H1 (cell line): ENCODE results near the gene DAPK1. TPM values are rescaled to one million over a fixed set of nuclear protein-coding genes. Genes with fewer than 3 reads are reported as not detected.

Experiments used
- CTCF ChIA-PET: fragments of 300-600 bp; sonication (Branson Sonifier 250); formaldehyde crosslinking; loops from one replicate; lab custom pipeline; 2021; ENCODE audit not compliant: partially characterized antibody; lab: Charles Lee
- POLR2A ChIA-PET: fragments of 300-600 bp; sonication (Branson Sonifier 250); formaldehyde crosslinking; loops from one replicate; lab custom pipeline; 2021; ENCODE audit warnings: inconsistent platforms; ENCODE audit not compliant: partially characterized antibody; lab: Charles Lee
- DNase-seq, 2 experiments: peaks; one replicate each; pipeline versions ENCODE4 v3.0.0 to v3.0.0-alpha.2; 2010 to 2022; ENCODE audit warnings: low spot score in 2 of 2, low read depth in 1 of 2, mixed read lengths in 1 of 2
- FAIRE-seq: peaks from 2 replicates; lab custom pipeline; 2011; peaks lifted over from hg19 to GRCh38; lab: Jason Lieb, UNC
- H2AFZ ChIP-seq: 2 replicates; pipeline ENCODE4 v1.8.1; 2012; ENCODE audit warnings: low read length, inconsistent platforms
- H2AK5ac ChIP-seq: 2 replicates; pipeline ENCODE4 v1.6.1; 2013; ENCODE audit warnings: low read depth, low read length
- H2BK120ac ChIP-seq: replicated peaks from 2 replicates; pipeline ENCODE3; 2013; ENCODE audit warnings: low read depth, low read length, inconsistent platforms
- H2BK12ac ChIP-seq: 2 replicates; pipeline ENCODE4 v1.6.1; 2013; ENCODE audit warnings: low read depth, low read length
- H2BK15ac ChIP-seq: 2 replicates; pipeline ENCODE4 v1.6.1; 2013; ENCODE audit warnings: low read length
- H2BK20ac ChIP-seq: 2 replicates; pipeline ENCODE4 v1.6.1; 2013; ENCODE audit warnings: low read length
- H2BK5ac ChIP-seq: 2 replicates; pipeline ENCODE4 v1.6.1; 2013; ENCODE audit warnings: low read depth, low read length
- H3K14ac ChIP-seq: 2 replicates; pipeline ENCODE4 v1.6.1; 2013; ENCODE audit warnings: inconsistent platforms; ENCODE audit not compliant: insufficient read length
- H3K18ac ChIP-seq: 2 replicates; pipeline ENCODE4 v1.6.1; 2013; ENCODE audit warnings: low read length; ENCODE audit errors: extremely low read depth
- H3K23ac ChIP-seq: 2 replicates; pipeline ENCODE4 v1.6.1; 2013; ENCODE audit warnings: inconsistent platforms; ENCODE audit not compliant: insufficient read length
- H3K23me2 ChIP-seq: 2 replicates; pipeline ENCODE4 v1.6.1; 2013; ENCODE audit warnings: low read depth, low read length
- H3K27ac ChIP-seq: 2 replicates; pipeline ENCODE4 v1.6.1; 2011; ENCODE audit warnings: low read depth, low read length, inconsistent platforms
- H3K27me3 ChIP-seq, 4 experiments: replicated peaks in 1 of 4; 1 replicate in 1 of 4; 2 replicates in 3 of 4; pipeline versions ENCODE4 v1.6.1 to v1.8.1; 2011 to 2013; ENCODE audit warnings: low read length in 3 of 4, mild to moderate bottlenecking in 3 of 4, inconsistent platforms in 2 of 4, mixed read lengths in 2 of 4, moderate library complexity in 1 of 4; ENCODE audit not compliant: control insufficient read depth in 3 of 4, insufficient read depth in 3 of 4; ENCODE audit errors: extremely low read depth in 1 of 4
- H3K36me3 ChIP-seq, 4 experiments: 2 replicates each; pipeline versions ENCODE4 v1.6.1 to v1.8.1; 2011 to 2013; ENCODE audit warnings: mild to moderate bottlenecking in 4 of 4, low read length in 3 of 4, moderate library complexity in 2 of 4, control low read depth in 1 of 4, inconsistent platforms in 1 of 4; ENCODE audit not compliant: insufficient read depth in 4 of 4, control insufficient read depth in 2 of 4
- H3K4ac ChIP-seq: replicated peaks from 2 replicates; pipeline ENCODE3; 2013; ENCODE audit warnings: low read length, low read depth, mixed read lengths, inconsistent platforms; ENCODE audit not compliant: insufficient read length
- H3K4me1 ChIP-seq, 4 experiments: replicated peaks in 1 of 4; 1 replicate in 1 of 4; 2 replicates in 3 of 4; pipeline versions ENCODE4 v1.6.1 to v1.8.1; 2011 to 2013; ENCODE audit warnings: low read length in 3 of 4, inconsistent platforms in 2 of 4, mixed read lengths in 1 of 4; ENCODE audit not compliant: insufficient read depth in 4 of 4, control insufficient read depth in 3 of 4
- H3K4me2 ChIP-seq, 2 experiments: 2 replicates each; pipeline versions ENCODE4 v1.6.1 to v1.8.1; 2011 to 2013; ENCODE audit warnings: low read depth in 2 of 2, low read length in 2 of 2, control low read depth in 1 of 2, inconsistent platforms in 1 of 2, mild to moderate bottlenecking in 1 of 2; ENCODE audit not compliant: insufficient read depth in 1 of 2
- H3K4me3 ChIP-seq, 4 experiments: fragments of 200-600, 300-600 bp in 1 of 4; sonication (generic), shearing (Covaris generic), sonication (Bioruptor Twin) in 1 of 4; 2 replicates each; pipeline versions ENCODE4 v1.5.1 to v1.8.1; 2011 to 2016; ENCODE audit warnings: low read length in 4 of 4, low read depth in 3 of 4, control low read depth in 2 of 4, inconsistent platforms in 2 of 4, mild to moderate bottlenecking in 2 of 4, mixed read lengths in 1 of 4, moderate library complexity in 1 of 4; ENCODE audit not compliant: insufficient read depth in 2 of 4; ENCODE audit errors: extremely low read depth in 1 of 4
- H3K56ac ChIP-seq: replicated peaks from 2 replicates; pipeline ENCODE3; 2013; ENCODE audit warnings: low read depth, mild to moderate bottlenecking, mixed read lengths, low read length, inconsistent platforms; ENCODE audit not compliant: insufficient read length
- H3K79me1 ChIP-seq: 2 replicates; pipeline ENCODE4 v1.6.1; 2013; ENCODE audit warnings: low read depth, low read length, control low read depth
- H3K79me2 ChIP-seq, 2 experiments: 2 replicates each; pipeline versions ENCODE4 v1.6.1 to v1.8.1; 2012 to 2013; ENCODE audit warnings: low read length in 2 of 2, mild to moderate bottlenecking in 2 of 2, inconsistent platforms in 1 of 2; ENCODE audit not compliant: insufficient read depth in 2 of 2, control insufficient read depth in 1 of 2
- H3K9ac ChIP-seq, 4 experiments: replicated peaks in 1 of 4; 1 replicate in 1 of 4; 2 replicates in 3 of 4; pipeline versions ENCODE4 v1.6.1 to v1.8.1; 2011 to 2013; ENCODE audit warnings: low read depth in 3 of 4, low read length in 3 of 4, control low read depth in 2 of 4, mild to moderate bottlenecking in 2 of 4, moderate library complexity in 2 of 4, inconsistent platforms in 1 of 4; ENCODE audit errors: extremely low read depth in 1 of 4
- H3K9me3 ChIP-seq, 2 experiments: 2 replicates each; pipeline versions ENCODE4 v1.6.1 to v1.8.1; 2012 to 2013; ENCODE audit warnings: mild to moderate bottlenecking in 2 of 2, moderate library complexity in 2 of 2, control low read depth in 1 of 2, inconsistent platforms in 1 of 2, low read depth in 1 of 2, low read length in 1 of 2, mixed read lengths in 1 of 2; ENCODE audit not compliant: insufficient read depth in 2 of 2
- H4K20me1 ChIP-seq, 2 experiments: replicated peaks in 1 of 2; 2 replicates each; pipeline versions ENCODE3 to v1.8.1; 2011 to 2013; ENCODE audit warnings: inconsistent platforms in 2 of 2, low read length in 2 of 2, mild to moderate bottlenecking in 1 of 2; ENCODE audit not compliant: insufficient read depth in 2 of 2, control insufficient read depth in 1 of 2
- H4K5ac ChIP-seq: 2 replicates; pipeline ENCODE4 v1.6.1; 2013; ENCODE audit warnings: low read length, low read depth, mixed read lengths, inconsistent platforms; ENCODE audit not compliant: insufficient read length
- H4K8ac ChIP-seq: 2 replicates; pipeline ENCODE4 v1.8.0; 2013; ENCODE audit warnings: mild to moderate bottlenecking, moderate library complexity, low read length, inconsistent platforms; ENCODE audit not compliant: insufficient read depth; ENCODE audit errors: extremely low read depth
- H4K91ac ChIP-seq: replicated peaks from 2 replicates; pipeline ENCODE3; 2013; ENCODE audit warnings: low read length, mixed read lengths, inconsistent platforms; ENCODE audit not compliant: insufficient read length
- CTCF ChIP-seq, 3 experiments: IDR thresholded peaks; 1 replicate in 2 of 3; 2 replicates in 1 of 3; pipeline versions ENCODE4 v1.5.1 to v1.6.1; 2011; ENCODE audit warnings: low read length in 3 of 3, mild to moderate bottlenecking in 3 of 3, inconsistent platforms in 2 of 3, low read depth in 1 of 3, moderate library complexity in 1 of 3; ENCODE audit not compliant: insufficient read depth in 1 of 3; ENCODE audit errors: control extremely low read depth in 1 of 3
- KDM1A ChIP-seq: fragments of 200-600, 300-600 bp; sonication (generic); IDR thresholded peaks from 2 replicates; pipeline ENCODE4 v1.7.1; 2016; ENCODE audit warnings: mild to moderate bottlenecking, low read length, borderline replicate concordance
- KDM5A ChIP-seq: fragments of 200-600 bp; IDR thresholded peaks from 2 replicates; pipeline ENCODE4 v1.7.1; 2012; ENCODE audit warnings: mild to moderate bottlenecking, low read length, inconsistent platforms, mixed read lengths
- RAD21 ChIP-seq, 2 experiments: IDR thresholded peaks in 1 of 2; conservative IDR thresholded peaks in 1 of 2; 2 replicates each; pipeline ENCODE4 v1.6.1; 2011; ENCODE audit warnings: low read depth in 2 of 2, low read length in 2 of 2, improper control_type of control experiment in 1 of 2, inconsistent platforms in 1 of 2, mild to moderate bottlenecking in 1 of 2, moderate library complexity in 1 of 2
- ZNF274 ChIP-seq: IDR thresholded peaks from 2 replicates; pipeline ENCODE4 v1.7.0; 2012; ENCODE audit warnings: low read length, borderline replicate concordance; ENCODE audit errors: extremely low read depth
- polyA plus RNA-seq, 7 experiments: library from polyadenylated mRNA; depleted of rRNA in 3 of 7; stranded (reverse) in 5 of 7; unstranded in 2 of 7; fragments of >200 nt in 5 of 7; fragments of 200-250 nt in 2 of 7; gene quantifications; 1 replicate in 5 of 7; 2 replicates in 1 of 7; 4 replicates in 1 of 7; pipeline versions ENCODE4 v1.2.1 to v1.2.3, GENCODE V29; 2011 to 2013; ENCODE audit warnings: missing spikeins in 2 of 7, mixed read lengths in 2 of 7
- total RNA-seq: library from RNA; stranded (reverse); fragmentation: NEBNext Ultra II Directional; extraction: Animal tissue kit (Norgen Biotek cat#: 25700); gene quantifications from 2 replicates; pipeline ENCODE4 v1.2.1, GENCODE V29; 2021

DAPK1 gene
- total and polyA plus RNA-seq, 2 of the 8 experiments (the other 6 are each of a cell fraction or from before 2014, with no cell fraction given) = 62.4 to 131 TPM

- Histone ChIP-seq H3K36me3 (no peaks in the 10 kb centered on the region), H2BK120ac (no peak overlapping the region), H2AK5ac (0 out of 2 replicates have a peak overlapping the region, but pooled peaks have one; percentile 54), H2BK15ac (no peak overlapping the region), H3K4ac (no peak overlapping the region), H3K4me1 (peaks cover 2 to 20% (median 8%) of the 10 kb centered on the region in 4 experiments; a peak in 5 of 7 replicates), H2BK20ac (no peak overlapping the region), H2AFZ (no peak overlapping the region), H3K4me2 (no peak overlapping the region), H3K14ac (no peak overlapping the region), H3K18ac (no peak overlapping the region), H3K79me2 (peaks cover 0 to 79% of the 10 kb centered on the region in 2 experiments; a peak in 3 of 4 replicates), H3K4me3 (no peak overlapping the region), H4K5ac (no peak overlapping the region), H3K79me1 (peaks cover 13% of the 10 kb centered on the region), H3K23me2 (no peaks in the 10 kb centered on the region), H4K8ac (no peak overlapping the region), H3K9ac (no peak overlapping the region), H2BK5ac (peak overlapping the region; percentile 13; the same call in 1 of the 2 replicates), H3K56ac (no peak overlapping the region), H4K91ac (no peak overlapping the region)
- ChIA-PET CTCF (interaction anchor here (0.7 to 1.2 kb wide), 2 partner anchors 29 to 97 kb away, joined by 3 read pairs; partner anchors contain the start of gene DAPK1), POLR2A (no interaction called here)
- FAIRE-seq (no peak), DNase-seq (no peak)
- TF ChIP-seq KDM5A = no peak
- no peak for TF ChIP-seq KDM1A
- TF ChIP-seq ZNF274 = no peak
- TF ChIP-seq RAD21 (IDR thresholded peaks at IDR 0.05 in 1 of 2, conservative IDR thresholded peaks at IDR 0.05 in 1 of 2; ENCODE audit: low read depth in 2 of 2, low read length in 2 of 2) = peak in 1 of 2 experiments; percentile 15; a peak in 1 of 4 replicates
- peak in 2 of 3 experiments; percentile 6 to 18; a peak in 3 of 4 replicates for TF ChIP-seq CTCF (IDR thresholded peaks at IDR 0.05; ENCODE audit: control extremely low read depth in 1 of 3, insufficient read depth in 1 of 3, low read depth in 1 of 3, low read length in 3 of 3)
- TF ChIP-seq, all 59 proteins: peak for 2
- Histone ChIP-seq H2BK12ac (peak overlapping the region; percentile 71), H3K23ac (no peak overlapping the region), H3K27me3 (no peaks in the 10 kb centered on the region), H4K20me1 (peaks cover 8 to 21% of the 10 kb centered on the region in 2 experiments), H3K27ac (no peak overlapping the region), H3K9me3 (no peaks in the 10 kb centered on the region)
These were observed 97.0 kb downstream of the DAPK1 start for GRCh38 chr9:87594662-87595061.
